Tibial nerve (tissue), 4 donors: ENCODE results near the gene VPS4A.

ENCODE experiments used
- CTCF ChIP-seq, 5 experiments: fragments of 200-600 bp in 3 of 5; fragments of 450-650 bp in 2 of 5; sonication (generic) in 3 of 5; IDR thresholded peaks; one replicate each; pipeline ENCODE4 v1.5.1; 2016 to 2019; ENCODE audit warnings: antibody characterized with exemption in 5 of 5, mild to moderate bottlenecking in 3 of 5, moderate library complexity in 2 of 5
- EP300 ChIP-seq, 2 donors: sonication (generic); formaldehyde crosslinking; IDR thresholded peaks; one replicate each; pipeline ENCODE4 v1.6.1; 2017; ENCODE audit warnings: antibody characterized with exemption in 2 of 2, mild to moderate bottlenecking in 1 of 2
- POLR2A ChIP-seq, 2 donors: fragments of 450-650 bp; IDR thresholded peaks; one replicate each; pipeline ENCODE4 v1.6.1; 2017; ENCODE audit warnings: antibody characterized with exemption in 2 of 2, mild to moderate bottlenecking in 2 of 2, moderate library complexity in 2 of 2

GRCh38 chr16:69270831-69271230 lies 40.3 kb upstream of the VPS4A start:
- TF ChIP-seq EP300 (IDR thresholded peaks at IDR 0.05) (no peak), POLR2A (IDR thresholded peaks at IDR 0.05) (no peak), CTCF (IDR thresholded peaks at IDR 0.05) (no peak)
